ENCODE measurements around the gene PPP1R7.

DNA sequence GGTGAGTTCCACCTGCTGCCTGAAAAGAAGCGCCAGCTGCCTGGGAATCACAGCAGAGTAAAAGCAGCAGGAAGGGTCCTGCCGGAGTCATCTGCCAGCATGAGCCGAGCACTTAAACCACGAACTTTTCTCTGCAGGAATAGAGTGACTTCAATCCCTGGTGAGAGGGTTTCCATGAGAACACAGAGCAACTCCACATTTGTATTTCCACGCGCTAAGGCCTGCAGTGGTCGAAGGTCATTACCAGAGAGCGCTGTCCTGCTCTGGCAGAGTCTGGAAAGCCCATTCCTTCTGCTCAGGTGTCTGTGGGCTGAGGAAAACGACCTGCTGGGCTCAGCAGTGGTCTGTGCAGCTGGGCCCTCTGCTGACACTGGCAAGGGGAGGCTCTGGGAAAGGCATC lies 7.7 kb upstream of the PPP1R7 start:
- TF ChIP-seq, protein P1, sequence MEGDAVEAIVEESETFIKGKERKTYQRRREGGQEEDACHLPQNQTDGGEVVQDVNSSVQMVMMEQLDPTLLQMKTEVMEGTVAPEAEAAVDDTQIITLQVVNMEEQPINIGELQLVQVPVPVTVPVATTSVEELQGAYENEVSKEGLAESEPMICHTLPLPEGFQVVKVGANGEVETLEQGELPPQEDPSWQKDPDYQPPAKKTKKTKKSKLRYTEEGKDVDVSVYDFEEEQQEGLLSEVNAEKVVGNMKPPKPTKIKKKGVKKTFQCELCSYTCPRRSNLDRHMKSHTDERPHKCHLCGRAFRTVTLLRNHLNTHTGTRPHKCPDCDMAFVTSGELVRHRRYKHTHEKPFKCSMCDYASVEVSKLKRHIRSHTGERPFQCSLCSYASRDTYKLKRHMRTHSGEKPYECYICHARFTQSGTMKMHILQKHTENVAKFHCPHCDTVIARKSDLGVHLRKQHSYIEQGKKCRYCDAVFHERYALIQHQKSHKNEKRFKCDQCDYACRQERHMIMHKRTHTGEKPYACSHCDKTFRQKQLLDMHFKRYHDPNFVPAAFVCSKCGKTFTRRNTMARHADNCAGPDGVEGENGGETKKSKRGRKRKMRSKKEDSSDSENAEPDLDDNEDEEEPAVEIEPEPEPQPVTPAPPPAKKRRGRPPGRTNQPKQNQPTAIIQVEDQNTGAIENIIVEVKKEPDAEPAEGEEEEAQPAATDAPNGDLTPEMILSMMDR (IDR thresholded peaks at IDR 0.05) = no peak
- TF ChIP-seq POLR2AphosphoS5 (IDR thresholded peaks at IDR 0.05) (no peak), POLR2A (IDR thresholded peaks at IDR 0.05) (no peak)
